Measurements from ENCODE around the gene SCUBE3.

DNA sequence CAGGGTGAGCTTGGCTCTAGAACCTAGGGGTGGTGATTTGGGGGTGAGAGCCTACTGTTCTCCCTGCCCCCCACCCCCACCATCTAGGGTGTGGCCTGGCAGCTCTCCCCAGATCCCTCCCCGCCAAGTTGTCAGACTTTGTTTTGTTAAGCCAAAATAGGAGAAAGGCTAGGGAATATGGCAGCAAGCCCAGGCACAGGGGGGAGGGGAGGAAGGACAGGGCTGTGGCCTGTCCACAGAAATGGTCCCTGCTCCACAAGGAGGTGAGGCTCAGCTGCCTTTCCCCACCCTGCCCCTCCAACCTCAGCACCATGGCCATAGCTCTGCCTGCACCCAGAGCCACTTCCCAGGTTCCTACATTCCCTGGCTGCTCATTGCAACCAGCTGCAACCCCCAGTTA, 17.2 kb downstream of the SCUBE3 start:
- TF ChIP-seq, protein P1, sequence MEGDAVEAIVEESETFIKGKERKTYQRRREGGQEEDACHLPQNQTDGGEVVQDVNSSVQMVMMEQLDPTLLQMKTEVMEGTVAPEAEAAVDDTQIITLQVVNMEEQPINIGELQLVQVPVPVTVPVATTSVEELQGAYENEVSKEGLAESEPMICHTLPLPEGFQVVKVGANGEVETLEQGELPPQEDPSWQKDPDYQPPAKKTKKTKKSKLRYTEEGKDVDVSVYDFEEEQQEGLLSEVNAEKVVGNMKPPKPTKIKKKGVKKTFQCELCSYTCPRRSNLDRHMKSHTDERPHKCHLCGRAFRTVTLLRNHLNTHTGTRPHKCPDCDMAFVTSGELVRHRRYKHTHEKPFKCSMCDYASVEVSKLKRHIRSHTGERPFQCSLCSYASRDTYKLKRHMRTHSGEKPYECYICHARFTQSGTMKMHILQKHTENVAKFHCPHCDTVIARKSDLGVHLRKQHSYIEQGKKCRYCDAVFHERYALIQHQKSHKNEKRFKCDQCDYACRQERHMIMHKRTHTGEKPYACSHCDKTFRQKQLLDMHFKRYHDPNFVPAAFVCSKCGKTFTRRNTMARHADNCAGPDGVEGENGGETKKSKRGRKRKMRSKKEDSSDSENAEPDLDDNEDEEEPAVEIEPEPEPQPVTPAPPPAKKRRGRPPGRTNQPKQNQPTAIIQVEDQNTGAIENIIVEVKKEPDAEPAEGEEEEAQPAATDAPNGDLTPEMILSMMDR (IDR thresholded peaks at IDR 0.05; ENCODE audit: low read length) = no peak
- TF ChIP-seq EZH2 (IDR thresholded peaks at IDR 0.05; ENCODE audit: borderline replicate concordance, low read length) = no peak
